Cerebellar nuclear complex (tissue), 1 donor: ENCODE data around the gene CLIP3.
"Not testable (repeated sequence)": the region's sequence is repeated elsewhere in the genome, so short reads cannot be mapped to it uniquely, and the experiment has no call there.

ENCODE experiments used
- DNase-seq, 2 experiments: peaks; one replicate each; lab custom pipeline; 2025; lab: John Stamatoyannopoulos, UW

The CLIP3 gene, protein sequence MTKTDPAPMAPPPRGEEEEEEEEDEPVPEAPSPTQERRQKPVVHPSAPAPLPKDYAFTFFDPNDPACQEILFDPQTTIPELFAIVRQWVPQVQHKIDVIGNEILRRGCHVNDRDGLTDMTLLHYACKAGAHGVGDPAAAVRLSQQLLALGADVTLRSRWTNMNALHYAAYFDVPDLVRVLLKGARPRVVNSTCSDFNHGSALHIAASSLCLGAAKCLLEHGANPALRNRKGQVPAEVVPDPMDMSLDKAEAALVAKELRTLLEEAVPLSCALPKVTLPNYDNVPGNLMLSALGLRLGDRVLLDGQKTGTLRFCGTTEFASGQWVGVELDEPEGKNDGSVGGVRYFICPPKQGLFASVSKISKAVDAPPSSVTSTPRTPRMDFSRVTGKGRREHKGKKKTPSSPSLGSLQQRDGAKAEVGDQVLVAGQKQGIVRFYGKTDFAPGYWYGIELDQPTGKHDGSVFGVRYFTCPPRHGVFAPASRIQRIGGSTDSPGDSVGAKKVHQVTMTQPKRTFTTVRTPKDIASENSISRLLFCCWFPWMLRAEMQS

GRCh38 chr19:36032251-36033104, at the start of gene CLIP3:
CLIP3 (minus strand) TSS chr19:36032873; CDS start chr19:36032357, 516 bp downstream.
- DNase-seq: peak in 1 of 2 experiments; percentile 35

- no peak for DNase-seq
Observed at GRCh38 chr19:36081894-36082293, 49.2 kb upstream of the CLIP3 start.

GRCh38 chr19:36081385-36081784, 48.7 kb upstream of the CLIP3 start:
- no peak for DNase-seq

DNA sequence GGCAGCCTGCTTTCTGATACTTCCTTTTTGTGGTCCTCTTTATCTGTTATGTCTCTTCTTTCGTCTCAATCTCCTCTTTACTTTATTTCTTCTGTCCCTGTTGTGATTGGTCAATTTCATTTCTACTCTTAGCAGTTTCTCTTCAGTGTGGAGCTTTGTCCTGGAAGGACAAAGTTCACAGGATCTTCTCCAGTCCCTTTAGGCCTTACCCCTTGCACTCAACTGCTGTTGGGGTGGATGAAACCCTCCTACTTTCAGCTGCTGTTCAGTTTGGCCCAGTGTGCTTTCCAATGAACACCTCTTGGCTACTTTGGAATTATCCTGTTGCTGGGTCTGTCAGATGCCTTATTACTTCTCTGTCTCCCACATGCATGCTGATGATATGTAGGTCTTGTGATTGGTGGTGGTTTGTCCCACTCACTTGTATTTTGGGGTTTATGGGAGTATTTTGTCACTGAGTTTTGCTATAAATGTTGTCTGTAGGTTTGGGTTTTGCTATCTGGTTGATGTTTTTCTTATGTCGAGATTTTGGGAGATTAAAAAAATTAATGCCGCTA, 46.8 kb upstream of the CLIP3 start:
- no peak for DNase-seq

DNA sequence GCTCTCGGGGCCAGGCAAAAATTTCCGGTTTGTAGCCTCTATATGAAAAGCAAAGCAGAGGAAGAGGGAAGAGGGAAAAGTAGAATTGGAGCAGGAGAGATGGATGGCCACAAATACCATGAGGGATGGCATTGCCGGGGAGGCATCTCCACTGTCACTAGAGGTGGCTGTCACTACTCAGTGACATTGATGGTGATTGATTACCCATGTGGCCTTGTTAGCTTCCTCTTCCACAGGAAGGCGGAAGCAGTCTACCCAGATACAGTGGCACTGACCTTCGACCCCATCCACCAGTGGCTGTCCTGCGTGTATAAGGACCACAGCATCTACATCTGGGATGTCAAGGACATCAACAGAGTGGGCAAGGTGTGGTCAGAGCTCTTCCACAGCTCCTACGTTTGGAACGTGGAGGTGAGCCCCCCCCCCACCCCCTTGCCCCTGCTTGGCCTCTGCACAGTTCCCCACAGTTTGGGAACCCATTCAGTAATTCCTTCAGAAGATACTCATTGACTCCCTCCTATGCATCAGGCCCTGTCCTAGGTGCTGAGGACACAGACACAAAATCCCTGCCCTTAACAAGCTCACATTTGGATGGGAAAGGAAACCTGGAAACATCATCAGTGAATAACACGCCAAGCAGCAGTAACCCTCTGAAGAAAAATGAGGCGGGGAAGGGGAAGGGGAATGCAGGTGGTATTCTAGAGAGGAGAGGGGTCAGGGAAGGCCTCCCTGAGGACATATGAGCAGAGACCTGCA, 40.6 kb upstream of the CLIP3 start:
- no peak for DNase-seq

DNA sequence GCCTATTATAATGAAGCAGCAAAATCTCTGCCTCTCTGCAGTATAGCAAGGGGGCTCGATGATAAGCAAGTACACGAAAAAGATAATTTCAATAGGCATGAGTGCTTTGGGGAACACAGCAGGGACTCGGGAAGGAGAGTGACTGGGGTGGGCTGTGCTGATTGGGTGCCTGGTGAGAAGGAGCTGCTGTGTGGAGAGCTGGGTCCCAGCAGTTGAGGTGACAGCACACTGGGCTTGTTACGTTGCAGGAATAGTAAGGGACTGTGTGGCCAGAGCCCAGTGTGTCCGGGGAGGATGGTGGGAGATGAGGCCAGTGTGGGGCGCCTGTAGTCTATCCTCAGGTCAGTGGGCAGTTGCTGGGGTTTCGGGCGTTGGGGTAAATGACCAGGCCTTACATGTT, 39.4 kb upstream of the CLIP3 start:
- no peak for DNase-seq

DNA sequence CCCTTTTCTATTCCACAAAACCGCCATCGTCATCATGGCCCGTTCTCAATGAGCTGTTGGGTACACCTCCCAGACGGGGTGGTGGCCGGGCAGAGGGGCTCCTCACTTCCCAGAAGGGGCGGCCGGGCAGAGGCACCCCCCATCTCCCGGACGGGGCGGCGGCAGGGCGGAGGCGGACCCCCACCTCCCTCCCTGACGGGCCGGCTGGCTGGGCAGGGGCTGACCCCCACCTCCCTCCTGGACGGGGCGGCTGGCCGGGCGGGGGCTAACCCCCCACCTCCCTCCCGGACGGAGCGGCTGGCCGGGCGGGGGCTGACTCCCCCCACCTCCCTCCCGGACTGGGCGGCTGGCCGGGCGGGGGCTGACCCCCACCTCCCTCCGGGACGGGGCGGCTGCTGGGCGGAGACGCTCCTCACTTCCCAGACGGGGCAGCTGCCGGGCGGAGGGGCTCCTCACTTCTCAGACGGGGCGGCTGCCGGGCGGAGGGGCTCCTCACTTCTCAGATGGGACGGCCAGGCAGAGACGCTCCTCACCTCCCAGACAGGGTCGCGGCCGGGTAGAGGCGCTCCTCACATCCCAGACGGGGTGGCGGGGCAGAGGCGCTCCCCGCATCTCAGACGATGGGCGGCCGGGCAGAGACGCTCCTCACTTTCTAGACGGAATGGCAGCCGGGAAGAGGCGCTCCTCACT, 36.3 kb upstream of the CLIP3 start:
- not testable (repeated sequence) for DNase-seq

DNA sequence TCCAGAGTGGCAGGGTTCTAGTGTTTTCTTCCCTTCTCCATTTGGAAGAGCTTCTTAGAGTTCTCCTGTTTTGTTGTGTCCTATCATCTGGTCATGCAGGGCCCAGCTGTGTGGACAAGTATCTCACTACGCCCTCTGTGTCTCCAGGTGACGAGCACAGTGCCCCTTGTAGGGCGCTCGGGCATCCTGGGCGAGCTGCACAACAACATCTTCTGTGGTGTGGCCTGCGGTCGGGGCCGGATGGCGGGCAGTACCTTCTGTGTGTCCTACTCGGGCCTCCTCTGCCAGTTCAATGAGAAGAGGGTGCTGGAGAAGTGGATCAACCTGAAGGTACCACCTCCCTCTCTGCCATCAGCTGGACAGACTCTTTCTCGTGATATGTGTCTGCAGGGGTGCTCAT, 35.0 kb upstream of the CLIP3 start:
- no peak for DNase-seq

GRCh38 chr19:36064826-36065225, 32.2 kb upstream of the CLIP3 start:
- DNase-seq: no peak

- DNase-seq: no peak
Observed at GRCh38 chr19:36061367-36061766, 28.7 kb upstream of the CLIP3 start.

- DNase-seq: no peak
Observed at GRCh38 chr19:36060430-36060829, 27.8 kb upstream of the CLIP3 start.

DNA sequence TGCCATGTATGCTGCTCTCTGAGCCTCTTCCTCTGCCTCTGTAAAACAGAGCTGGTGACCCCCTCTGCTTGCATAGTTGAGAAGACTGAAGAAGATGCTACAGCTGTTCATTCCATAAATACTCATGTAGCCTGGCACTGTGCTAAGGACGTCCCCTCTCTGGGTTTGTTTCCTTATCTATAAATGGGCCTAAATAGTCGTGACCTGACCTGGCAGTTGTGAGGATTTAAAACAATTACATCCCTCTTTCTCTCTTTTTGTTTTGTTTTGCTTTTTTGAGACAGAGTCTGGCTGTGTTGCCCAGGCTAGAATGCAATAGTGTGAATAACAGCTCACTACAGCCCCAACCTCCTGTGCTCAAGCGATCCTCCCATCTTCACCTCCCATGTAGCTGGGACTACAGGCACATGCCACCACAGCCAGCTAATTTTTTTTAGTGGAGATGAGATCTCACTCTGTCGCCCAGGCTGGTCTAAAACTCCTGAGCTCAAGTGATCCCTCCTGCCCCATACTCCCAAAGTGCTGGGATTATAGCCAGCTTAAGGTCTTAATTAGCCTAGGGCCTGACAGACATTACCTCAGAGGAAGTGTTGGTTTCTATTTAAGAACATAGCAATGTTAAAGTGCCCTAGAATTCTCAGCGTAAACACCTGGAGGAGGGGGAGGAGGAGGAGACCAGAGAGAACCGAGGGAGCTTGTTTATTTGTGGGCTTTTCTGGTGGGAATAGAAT, 26.7 kb upstream of the CLIP3 start:
- DNase-seq: no peak

DNA sequence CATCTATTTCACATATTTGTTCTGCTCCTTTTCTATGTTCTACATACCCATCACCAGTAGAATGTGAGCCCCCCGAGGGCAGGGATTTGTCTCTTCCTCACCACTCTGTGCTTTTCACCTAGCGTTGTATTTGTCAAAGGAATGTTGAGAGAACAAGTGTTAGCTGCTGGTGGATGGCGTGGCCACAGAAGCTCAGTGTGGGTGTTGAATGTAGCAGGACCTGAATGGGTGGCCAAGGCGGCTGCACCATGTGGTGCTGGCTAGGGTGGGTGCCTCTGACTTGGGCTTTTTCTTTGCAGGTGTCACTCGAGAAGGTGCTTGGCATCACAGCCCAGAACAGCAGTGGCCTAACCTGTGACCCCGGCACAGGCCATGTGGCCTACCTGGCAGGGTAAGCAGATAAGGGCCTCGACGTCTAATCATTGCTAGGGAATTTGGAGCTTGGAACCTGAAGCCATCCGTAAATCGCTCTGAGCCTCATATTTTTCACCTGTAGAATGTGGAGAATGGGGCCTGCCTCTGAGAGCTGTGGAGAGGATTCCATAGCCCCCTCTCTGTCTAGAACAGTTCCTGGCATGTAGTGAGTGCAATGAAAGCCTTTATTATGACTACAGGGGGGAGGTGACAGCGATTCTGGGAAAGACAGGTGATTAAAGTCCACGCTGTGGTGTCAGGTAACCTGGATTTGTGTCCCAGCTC, 26.0 kb upstream of the CLIP3 start:
- DNase-seq: no peak

GRCh38 chr19:36054733-36055686, 22.3 kb upstream of the CLIP3 start, which contains the start of gene WDR62:
WDR62 (plus strand) TSS chr19:36054897; CDS start chr19:36054972, 75 bp downstream.
- DNase-seq: peak; percentile 82 to 94

DNA sequence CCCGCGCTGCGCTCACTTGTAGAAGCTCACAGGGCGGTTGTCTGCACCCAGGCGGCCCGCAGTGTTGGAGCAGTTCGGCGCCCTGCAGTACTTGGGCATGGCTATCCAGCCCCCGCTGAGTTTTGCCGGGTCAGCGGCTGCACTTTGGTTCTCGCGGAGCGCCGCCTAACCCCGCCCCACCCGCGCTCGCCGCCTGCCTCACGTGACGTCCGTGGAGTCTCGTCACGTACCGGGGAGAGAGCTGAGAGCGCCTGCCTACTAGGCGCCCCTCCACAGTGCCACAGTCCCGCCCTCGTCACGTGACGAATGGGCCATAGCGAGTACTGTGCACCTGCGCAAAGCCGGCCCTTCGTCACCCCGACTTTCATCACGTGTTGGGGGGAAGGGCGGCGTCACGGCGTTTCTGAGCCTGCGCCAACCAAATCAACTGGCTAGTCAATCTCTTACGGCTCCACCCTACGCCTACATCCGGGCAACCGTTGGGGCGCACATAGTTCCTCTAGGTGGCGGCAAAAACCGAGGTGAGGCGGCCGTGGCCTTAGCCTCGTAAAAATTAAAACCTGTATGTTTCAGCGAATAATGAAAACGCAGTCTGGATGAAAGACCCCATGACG, 21.6 kb upstream of the CLIP3 start, which contains the start of gene THAP8:
THAP8 (minus strand) TSS at position 167 of the 614 bp plus-strand sequence; CDS start at position 99, 68 bp downstream.
- peak; percentile 95 to 98 for DNase-seq

- DNase-seq: no peak
Observed at GRCh38 chr19:36051637-36052036, 19.0 kb upstream of the CLIP3 start.

- DNase-seq: no peak
Observed at GRCh38 chr19:36051236-36051635, 18.6 kb upstream of the CLIP3 start.
